SK-N-SH treated with all-trans-retinoic acid at 6 μM for 48 hours (cell line): ENCODE results near the gene TCERG1L.

Experiments
- ATAC-seq: fragments of 200-7000 bp; cut with Tn5 transposase; 3 replicates; pipeline ENCODE4 v1.9.1; 2020; ENCODE audit warnings: mild to moderate bottlenecking, moderate library complexity
- ARNTL ChIP-seq: fragments of 450-650 bp; formaldehyde crosslinking; IDR thresholded peaks from 2 replicates; pipeline ENCODE4 v1.5.0; 2020; ENCODE audit warnings: low read depth, mild to moderate bottlenecking, moderate library complexity, borderline replicate concordance
- BACH2 ChIP-seq: fragments of 250-450 bp; sonication (Bioruptor Pico); IDR thresholded peaks from 2 replicates; pipeline ENCODE4 v1.9.0; 2021; ENCODE audit warnings: mild to moderate bottlenecking, borderline replicate concordance
- CREB5 ChIP-seq: fragments of 250-450 bp; sonication (Bioruptor Pico); IDR thresholded peaks from 2 replicates; pipeline ENCODE4 v1.5.1; 2020; ENCODE audit warnings: low read depth, mild to moderate bottlenecking, moderate library complexity
- CSDC2 ChIP-seq: fragments of 250-450 bp; sonication (Bioruptor Pico); IDR thresholded peaks from 2 replicates; pipeline ENCODE4 v1.5.0; 2020; ENCODE audit warnings: mild to moderate bottlenecking, moderate library complexity
- CSRNP3 ChIP-seq: fragments of 250-450 bp; sonication (Bioruptor Pico); IDR thresholded peaks from 2 replicates; pipeline ENCODE4 v1.5.1; 2021; ENCODE audit warnings: mild to moderate bottlenecking, moderate library complexity
- ESRRG ChIP-seq: fragments of 250-450 bp; sonication (Bioruptor Pico); IDR thresholded peaks from 2 replicates; pipeline ENCODE4 v1.6.1; 2021; ENCODE audit warnings: mild to moderate bottlenecking
- GLIS3 ChIP-seq: fragments of 250-450 bp; sonication (Bioruptor Pico); IDR thresholded peaks from 2 replicates; pipeline ENCODE4 v1.5.0; 2020; ENCODE audit warnings: mild to moderate bottlenecking, moderate library complexity
- ISL1 ChIP-seq: fragments of 250-450 bp; sonication (Bioruptor Pico); IDR thresholded peaks from 2 replicates; pipeline ENCODE4 v2.1.2; 2022; ENCODE audit warnings: mild to moderate bottlenecking, moderate library complexity
- OSR1 ChIP-seq: fragments of 250-450 bp; sonication (Bioruptor Pico); IDR thresholded peaks from 2 replicates; pipeline ENCODE4 v1.8.0; 2022; ENCODE audit warnings: moderate library complexity, mild to moderate bottlenecking, inconsistent platforms
- PATZ1 ChIP-seq: fragments of 250-450 bp; sonication (Bioruptor Pico); IDR thresholded peaks from 2 replicates; pipeline ENCODE4 v1.8.0; 2020; ENCODE audit warnings: mild to moderate bottlenecking, moderate library complexity, borderline replicate concordance
- POU6F1 ChIP-seq: fragments of 250-450 bp; sonication (Bioruptor Pico); IDR thresholded peaks from 2 replicates; pipeline ENCODE4 v1.8.0; 2021; ENCODE audit warnings: low read depth, mild to moderate bottlenecking, moderate library complexity, borderline replicate concordance
- PPARA ChIP-seq: fragments of 250-450 bp; sonication (Bioruptor Pico); IDR thresholded peaks from 2 replicates; pipeline ENCODE4 v1.5.0; 2020; ENCODE audit warnings: mild to moderate bottlenecking, borderline replicate concordance
- RARB ChIP-seq: fragments of 250-450 bp; sonication (Bioruptor Pico); IDR thresholded peaks from 2 replicates; pipeline ENCODE4 v1.8.0; 2021; ENCODE audit warnings: mild to moderate bottlenecking, moderate library complexity
- SNAI2 ChIP-seq: fragments of 250-450 bp; sonication (Bioruptor Pico); IDR thresholded peaks from 2 replicates; pipeline ENCODE4 v1.5.0; 2020; ENCODE audit warnings: mild to moderate bottlenecking, moderate library complexity
- TCF4 ChIP-seq: fragments of 250-450 bp; sonication (Bioruptor Pico); IDR thresholded peaks from 2 replicates; pipeline ENCODE4 v1.8.0; 2021; ENCODE audit warnings: mild to moderate bottlenecking, moderate library complexity, borderline replicate concordance
- TOX ChIP-seq: fragments of 250-450 bp; sonication (Bioruptor Pico); IDR thresholded peaks from 2 replicates; pipeline ENCODE4 v1.8.0; 2021; ENCODE audit warnings: mild to moderate bottlenecking, moderate library complexity, borderline replicate concordance
- TSHZ2 ChIP-seq: fragments of 250-450 bp; sonication (Bioruptor Pico); IDR thresholded peaks from 2 replicates; pipeline ENCODE4 v1.5.0; 2020; ENCODE audit warnings: mild to moderate bottlenecking, moderate library complexity
- ZC3H10 ChIP-seq: fragments of 250-450 bp; sonication (Bioruptor Pico); IDR thresholded peaks from 2 replicates; pipeline ENCODE4 v1.5.1; 2021; ENCODE audit warnings: mild to moderate bottlenecking, moderate library complexity
- ZFP3 ChIP-seq: fragments of 250-450 bp; sonication (Bioruptor Pico); IDR thresholded peaks from 2 replicates; pipeline ENCODE4 v1.5.0; 2020; ENCODE audit warnings: mild to moderate bottlenecking, moderate library complexity
- ZFP30 ChIP-seq: fragments of 450-650 bp; formaldehyde crosslinking; IDR thresholded peaks from 2 replicates; pipeline ENCODE4 v1.5.0; 2022; ENCODE audit warnings: mild to moderate bottlenecking, moderate library complexity
- ZNF70 ChIP-seq: fragments of 450-650 bp; formaldehyde crosslinking; IDR thresholded peaks from 2 replicates; pipeline ENCODE4 v1.5.0; 2020; ENCODE audit warnings: mild to moderate bottlenecking, moderate library complexity

TCERG1L gene

GRCh38 chr10:131245475-131246059, 66.0 kb downstream of the TCERG1L start:
- TF ChIP-seq ISL1 (CRISPR knock-in tag) (no peak), SNAI2 (CRISPR knock-in tag) (no peak), ESRRG (CRISPR knock-in tag) (no peak), TSHZ2 (no peak), PATZ1 (no peak), TCF4 (CRISPR knock-in tag) (no peak), ZFP3 (CRISPR knock-in tag) (no peak), RARB (CRISPR knock-in tag) (no peak), CSRNP3 (CRISPR knock-in tag) (no peak), ZC3H10 (no peak), BACH2 (CRISPR knock-in tag) (no peak), OSR1 (CRISPR knock-in tag) (no peak), ZNF70 (CRISPR knock-in tag) (no peak), CSDC2 (CRISPR knock-in tag) (no peak), CREB5 (CRISPR knock-in tag) (no peak), TOX (CRISPR knock-in tag) (no peak), ZFP30 (CRISPR knock-in tag) (no peak), PPARA (CRISPR knock-in tag) (no peak), ARNTL (no peak)
- ATAC-seq, result no peak

GRCh38 chr10:131244836-131245235, 66.7 kb downstream of the TCERG1L start:
- TF ChIP-seq ZC3H10 (no peak), ZFP30 (CRISPR knock-in tag) (no peak), SNAI2 (CRISPR knock-in tag) (no peak)
- ATAC-seq, result no peak

GRCh38 chr10:131243076-131243475, 68.4 kb downstream of the TCERG1L start:
- no peak for ATAC-seq
- TF ChIP-seq CREB5 (CRISPR knock-in tag) (no peak), PPARA (CRISPR knock-in tag) (no peak), POU6F1 (no peak), ZNF70 (CRISPR knock-in tag) (no peak), GLIS3 (CRISPR knock-in tag) (no peak), ISL1 (CRISPR knock-in tag) (no peak), CSRNP3 (CRISPR knock-in tag) (no peak), PATZ1 (no peak), ZC3H10 (no peak), ESRRG (CRISPR knock-in tag) (no peak), TCF4 (CRISPR knock-in tag) (no peak)
